ENCODE measurements around the gene TYMS. TPM values are rescaled to one million over a fixed set of nuclear protein-coding genes. Genes with fewer than 3 reads are reported as not detected.

TYMS gene
- polyA plus RNA-seq, 1 donor from 2014 or later, result 3.3 TPM

- no peak overlapping the region for H3K27ac ChIP-seq (ENCODE audit: low read length)
- no peaks in the 10 kb centered on the region for H3K9me2 ChIP-seq (ENCODE audit: insufficient read depth, low read length)
- H3K4me3 ChIP-seq (ENCODE audit: low read length), result no peak overlapping the region
- no peak for TF ChIP-seq SMC3 (conservative IDR thresholded peaks at IDR 0.05; ENCODE audit: poor library complexity)
- TF ChIP-seq RAD21 (conservative IDR thresholded peaks at IDR 0.05), result no peak
- no peak for TF ChIP-seq POLR2AphosphoS5 (IDR thresholded peaks at IDR 0.05)
- no peak for TF ChIP-seq EP300 (conservative IDR thresholded peaks at IDR 0.05; ENCODE audit: poor library complexity, severe bottlenecking)
- TF ChIP-seq REST (IDR thresholded peaks at IDR 0.05; ENCODE audit: borderline replicate concordance), result no peak
- TF ChIP-seq CTCF (IDR thresholded peaks at IDR 0.05; ENCODE audit: poor library complexity, severe bottlenecking), result no peak
- no peak for TF ChIP-seq TAF1 (IDR thresholded peaks at IDR 0.05; ENCODE audit: low read depth)
- no peak for TF ChIP-seq EZH2 (IDR thresholded peaks at IDR 0.05; ENCODE audit: borderline replicate concordance, insufficient read depth, low read length, poor library complexity, severe bottlenecking)
- TF ChIP-seq MXI1 (conservative IDR thresholded peaks at IDR 0.05; ENCODE audit: poor library complexity, severe bottlenecking), result no peak
- H3K9ac ChIP-seq (ENCODE audit: low read length), result no peak overlapping the region
- H4K20me1 ChIP-seq (ENCODE audit: insufficient read depth), result no peaks in the 10 kb centered on the region
- no peak overlapping the region for H2AFZ ChIP-seq (ENCODE audit: low read depth, low read length)
- H3F3A ChIP-seq (ENCODE audit: insufficient read depth, low read length, poor library complexity, severe bottlenecking), result no peaks in the 10 kb centered on the region
- H3K27me3 ChIP-seq (ENCODE audit: insufficient read depth, low read depth, low read length), result no peaks in the 10 kb centered on the region
- H3K4me2 ChIP-seq (ENCODE audit: low read length), result no peak overlapping the region
- H3K36me3 ChIP-seq (ENCODE audit: insufficient read depth, low read length), result no peaks in the 10 kb centered on the region
- no peaks in the 10 kb centered on the region for H3K9me3 ChIP-seq (ENCODE audit: low read length)
- no peaks in the 10 kb centered on the region for H3K79me2 ChIP-seq (replicated peaks; ENCODE audit: insufficient read depth, low read length)
Observed at GRCh38 chr18:676069-676468, 18.6 kb downstream of the TYMS start.

- Histone ChIP-seq H3K36me3 (ENCODE audit: insufficient read depth, low read length) (no peaks in the 10 kb centered on the region), H3K4me2 (ENCODE audit: low read length) (no peak overlapping the region), H4K20me1 (ENCODE audit: insufficient read depth) (no peaks in the 10 kb centered on the region), H3K9me2 (ENCODE audit: insufficient read depth, low read length) (no peaks in the 10 kb centered on the region), H3K9me3 (ENCODE audit: low read length) (no peaks in the 10 kb centered on the region), H2AFZ (ENCODE audit: low read depth, low read length) (no peak overlapping the region), H3K27ac (ENCODE audit: low read length) (no peak overlapping the region), H3K79me2 (replicated peaks; ENCODE audit: insufficient read depth, low read length) (no peaks in the 10 kb centered on the region), H3K9ac (ENCODE audit: low read length) (no peak overlapping the region), H3K4me3 (ENCODE audit: low read length) (no peak overlapping the region), H3F3A (ENCODE audit: insufficient read depth, low read length, poor library complexity, severe bottlenecking) (no peaks in the 10 kb centered on the region), H3K27me3 (ENCODE audit: insufficient read depth, low read depth, low read length) (no peaks in the 10 kb centered on the region)
- TF ChIP-seq REST (IDR thresholded peaks at IDR 0.05; ENCODE audit: borderline replicate concordance) (no peak), EP300 (conservative IDR thresholded peaks at IDR 0.05; ENCODE audit: poor library complexity, severe bottlenecking) (no peak), EZH2 (IDR thresholded peaks at IDR 0.05; ENCODE audit: borderline replicate concordance, insufficient read depth, low read length, poor library complexity, severe bottlenecking) (no peak), RAD21 (conservative IDR thresholded peaks at IDR 0.05) (no peak), SMC3 (conservative IDR thresholded peaks at IDR 0.05; ENCODE audit: poor library complexity) (no peak), MXI1 (conservative IDR thresholded peaks at IDR 0.05; ENCODE audit: poor library complexity, severe bottlenecking) (no peak), CTCF (IDR thresholded peaks at IDR 0.05; ENCODE audit: poor library complexity, severe bottlenecking) (no peak), TAF1 (IDR thresholded peaks at IDR 0.05; ENCODE audit: low read depth) (no peak), POLR2AphosphoS5 (IDR thresholded peaks at IDR 0.05) (no peak)
Observed at GRCh38 chr18:676736-677135, 19.3 kb downstream of the TYMS start.
